ENCODE data around the gene CHIC2.
"Not testable (repeated sequence)": the region's sequence is repeated elsewhere in the genome, so short reads cannot be mapped to it uniquely, and the experiment has no call there.

Gene CHIC2

GRCh38 chr4:54061067-54061466 is 3.3 kb downstream of the CHIC2 start:
- no peak for DNase-seq (ENCODE audit: low read depth in 3 of 3)

- no peak for DNase-seq (ENCODE audit: low read depth in 3 of 3)
Observed at GRCh38 chr4:54060116-54060515, 4.3 kb downstream of the CHIC2 start.

GRCh38 chr4:54058171-54058570 is 6.2 kb downstream of the CHIC2 start:
- no peak for DNase-seq (ENCODE audit: low read depth in 3 of 3)

- DNase-seq (ENCODE audit: low read depth in 3 of 3): no peak
Observed at GRCh38 chr4:54056360-54056759, 8.0 kb downstream of the CHIC2 start.

GRCh38 chr4:54055494-54055893 is 8.9 kb downstream of the CHIC2 start:
- no peak for DNase-seq (ENCODE audit: low read depth in 3 of 3)

- no peak for DNase-seq (ENCODE audit: low read depth in 3 of 3)
Observed at GRCh38 chr4:54054501-54054900, 9.9 kb downstream of the CHIC2 start.

GRCh38 chr4:54053322-54053721 is 11.1 kb downstream of the CHIC2 start:
- DNase-seq (ENCODE audit: low read depth in 3 of 3): not testable (repeated sequence)

GRCh38 chr4:54050214-54050904 is 14.0 kb downstream of the CHIC2 start:
- DNase-seq (ENCODE audit: low read depth in 3 of 3): no peak

- not testable (repeated sequence) for DNase-seq (ENCODE audit: low read depth in 3 of 3)
Observed at GRCh38 chr4:54043630-54044029, 20.8 kb downstream of the CHIC2 start.

- no peak for DNase-seq (ENCODE audit: low read depth in 3 of 3)
Observed at GRCh38 chr4:54041933-54042332, 22.5 kb downstream of the CHIC2 start.

GRCh38 chr4:54041100-54041499 is 23.3 kb downstream of the CHIC2 start:
- no peak for DNase-seq (ENCODE audit: low read depth in 3 of 3)

GRCh38 chr4:54038056-54038455 is 26.3 kb downstream of the CHIC2 start:
- no peak for DNase-seq (ENCODE audit: low read depth in 3 of 3)

GRCh38 chr4:54036184-54036583 is 28.2 kb downstream of the CHIC2 start:
- DNase-seq (ENCODE audit: low read depth in 3 of 3): no peak

GRCh38 chr4:54032558-54033135 is 31.8 kb downstream of the CHIC2 start:
- no peak for DNase-seq (ENCODE audit: low read depth in 3 of 3)

GRCh38 chr4:54027311-54027710 is 37.1 kb downstream of the CHIC2 start:
- no peak for DNase-seq (ENCODE audit: low read depth in 3 of 3)

GRCh38 chr4:54025582-54025981 is 38.8 kb downstream of the CHIC2 start:
- DNase-seq (ENCODE audit: low read depth in 3 of 3): no peak

GRCh38 chr4:54023019-54023418 is 41.4 kb downstream of the CHIC2 start:
- DNase-seq (ENCODE audit: low read depth in 3 of 3): not testable (repeated sequence)

- DNase-seq (ENCODE audit: low read depth in 3 of 3): no peak
Observed at GRCh38 chr4:54017974-54018373, 46.4 kb downstream of the CHIC2 start.

- no peak for DNase-seq (ENCODE audit: low read depth in 3 of 3)
Observed at GRCh38 chr4:54017308-54017707, 47.1 kb downstream of the CHIC2 start.

GRCh38 chr4:54016504-54016903 is 47.9 kb downstream of the CHIC2 start:
- DNase-seq (ENCODE audit: low read depth in 3 of 3): no peak

- no peak for DNase-seq (ENCODE audit: low read depth in 3 of 3)
Observed at GRCh38 chr4:54015423-54016030, 48.9 kb downstream of the CHIC2 start.

- no peak for DNase-seq (ENCODE audit: low read depth in 3 of 3)
Observed at GRCh38 chr4:54014666-54015160, 49.7 kb downstream of the CHIC2 start.

- no peak for DNase-seq (ENCODE audit: low read depth in 3 of 3)
Observed at GRCh38 chr4:54011201-54011600, 53.2 kb downstream of the CHIC2 start.

Data from stimulated activated CD4-positive, alpha-beta T cell treated with anti-CD3 and anti-CD28 coated beads, TNF-alpha, amount 100 ng/mL, for 4 hours (primary cell).